GM12891 (cell line): ENCODE measurements around the gene NAGPA.

Source experiments
- DNase-seq: peaks from one replicate; pipeline ENCODE4 v3.0.0; 2011; ENCODE audit warnings: low spot score; ENCODE audit not compliant: insufficient read length
- FAIRE-seq: peaks from 2 replicates; lab custom pipeline; 2011; peaks lifted over from hg19 to GRCh38; lab: Jason Lieb, UNC
- PAX5 ChIP-seq: IDR thresholded peaks from 2 replicates; pipeline ENCODE4 v1.6.1; 2011; ENCODE audit warnings: low read length, moderate library complexity, mild to moderate bottlenecking; ENCODE audit not compliant: insufficient read depth, severe bottlenecking
- POLR2A ChIP-seq: IDR thresholded peaks from 2 replicates; pipeline ENCODE4 v1.6.1; 2011; ENCODE audit warnings: low read depth, low read length, control low read depth
- POLR2AphosphoS5 ChIP-seq: IDR thresholded peaks from 2 replicates; pipeline ENCODE4 v1.6.1; 2011; ENCODE audit warnings: low read depth, low read length, control low read depth
- POU2F2 ChIP-seq: IDR thresholded peaks from 2 replicates; pipeline ENCODE4 v1.6.1; 2011; ENCODE audit warnings: low read depth, mild to moderate bottlenecking, control low read depth, low read length, moderate library complexity
- SPI1 ChIP-seq: IDR thresholded peaks from 2 replicates; pipeline ENCODE4 v1.6.1; 2011; ENCODE audit warnings: low read depth, low read length, control low read depth
- TAF1 ChIP-seq: IDR thresholded peaks from 2 replicates; pipeline ENCODE4 v1.6.1; 2011; ENCODE audit warnings: low read depth, low read length, control low read depth

Gene NAGPA

DNA sequence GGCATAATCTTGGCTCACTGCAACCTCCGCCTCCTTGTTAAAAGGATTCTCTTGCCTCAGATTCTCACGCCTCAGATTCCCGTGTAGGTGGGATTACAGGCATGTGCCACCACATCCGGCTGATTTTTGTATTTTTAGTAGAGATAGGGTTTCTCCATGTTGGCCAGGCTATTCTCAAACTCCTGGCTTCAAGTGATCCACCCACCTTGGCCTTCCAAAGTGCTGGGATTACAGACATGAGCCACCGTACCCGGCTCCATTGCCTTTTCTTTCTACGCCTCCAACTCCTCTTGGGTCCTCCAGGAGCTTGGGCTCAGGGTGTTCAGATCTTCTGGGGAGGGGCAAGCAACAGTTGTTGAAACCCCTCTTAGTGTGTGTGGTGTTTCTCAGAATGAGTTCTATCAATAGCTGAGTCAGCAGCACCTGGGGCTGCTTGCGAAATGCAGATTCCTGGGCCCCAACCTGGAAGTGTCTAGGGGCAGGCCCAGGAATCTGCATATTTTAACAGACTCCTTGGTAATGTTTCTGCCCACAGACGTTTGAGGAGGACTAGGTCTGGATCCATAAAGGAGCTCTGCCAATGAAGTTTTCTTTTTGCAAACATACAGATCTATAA lies 44.2 kb downstream of the NAGPA start:
- no peak for FAIRE-seq
- DNase-seq = no peak
- TF ChIP-seq TAF1 = no peak

DNA sequence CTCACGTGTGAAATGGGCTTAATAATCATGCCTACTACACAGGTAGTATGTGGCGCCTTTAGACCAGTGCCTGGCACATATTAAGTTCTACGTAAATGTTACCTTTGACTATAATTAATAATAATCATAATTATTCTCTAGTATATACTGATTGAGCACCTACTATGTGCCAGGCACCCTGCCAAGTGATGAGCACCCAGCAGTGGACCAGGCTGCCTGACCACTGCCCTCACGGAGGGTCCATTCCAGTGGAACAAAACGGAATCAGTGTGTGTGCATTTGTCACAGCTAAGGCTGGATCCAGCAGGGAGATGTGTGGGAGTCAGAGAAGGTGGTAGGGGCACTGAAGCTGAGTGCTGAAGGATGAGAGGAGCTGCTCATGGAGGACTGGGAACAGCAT lies 45.1 kb downstream of the NAGPA start:
- DNase-seq (no peak), FAIRE-seq (no peak)
- TF ChIP-seq POLR2AphosphoS5 = no peak
- no peak for TF ChIP-seq POU2F2
- no peak for TF ChIP-seq TAF1

DNA sequence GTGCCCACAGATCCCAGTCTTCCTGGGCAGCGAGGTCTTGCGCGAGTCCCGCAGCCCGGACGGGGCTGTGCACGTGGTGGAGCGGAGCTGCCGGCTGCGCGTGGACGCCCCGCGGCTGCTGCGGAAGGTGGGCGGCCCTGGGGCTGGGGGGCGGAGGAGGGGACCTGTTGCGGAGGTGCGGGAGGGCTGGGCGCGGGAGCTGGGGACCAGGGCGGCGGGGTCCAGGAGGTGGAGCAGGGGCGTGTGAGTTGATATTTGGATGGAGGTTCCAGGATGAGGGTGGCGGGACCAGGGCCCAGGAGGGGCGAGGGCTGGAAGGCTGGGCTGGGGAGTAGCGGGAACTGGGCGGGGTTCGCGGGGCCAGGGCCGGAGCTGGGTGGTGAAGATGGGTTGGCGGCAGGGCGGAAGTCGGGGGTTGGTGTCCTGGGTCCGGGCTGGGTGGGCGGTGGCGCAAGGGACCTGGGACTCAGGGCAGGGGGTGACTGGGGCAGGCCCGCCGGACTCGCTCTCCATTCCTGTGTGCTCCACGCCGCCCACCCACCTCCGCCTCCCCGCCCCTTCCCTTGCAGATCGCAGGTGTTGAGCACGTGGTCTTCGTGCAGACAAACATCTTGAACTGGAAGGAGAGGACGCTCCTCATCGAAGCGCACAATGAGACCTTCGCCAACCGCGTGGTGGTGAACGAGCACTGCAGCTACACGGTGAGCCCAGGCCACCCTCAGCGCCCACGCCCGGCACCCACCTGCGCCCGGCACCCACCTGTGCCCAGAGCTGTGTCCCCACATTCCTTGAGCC lies 46.0 kb downstream of the NAGPA start:
- FAIRE-seq (no peak), DNase-seq (no peak)
- TF ChIP-seq POLR2A = no peak
- no peak for TF ChIP-seq PAX5
- TF ChIP-seq POU2F2 = no peak
- TF ChIP-seq POLR2AphosphoS5 = no peak

DNA sequence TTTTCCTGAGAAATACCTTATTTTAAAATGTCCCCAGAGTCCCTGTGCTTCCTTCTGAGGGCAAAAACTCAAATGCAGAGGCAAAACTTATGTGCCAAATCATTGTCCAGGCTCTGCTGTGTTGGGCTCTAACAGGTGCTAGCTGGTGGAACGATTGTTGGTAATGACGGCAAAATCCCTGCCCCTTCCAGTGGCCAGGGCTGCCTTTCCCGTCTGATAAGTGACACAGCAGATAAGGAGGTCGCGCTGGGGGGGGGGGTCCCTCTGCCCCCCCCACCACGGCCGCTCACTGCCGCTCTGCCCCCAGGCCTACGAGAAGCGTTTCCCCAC lies 46.5 kb downstream of the NAGPA start:
- FAIRE-seq (no peak), DNase-seq (no peak)
- no peak for TF ChIP-seq TAF1
- TF ChIP-seq POU2F2 = no peak
- TF ChIP-seq SPI1 = no peak
- TF ChIP-seq PAX5 = no peak
- TF ChIP-seq POLR2A = no peak
- TF ChIP-seq POLR2AphosphoS5 = no peak

DNA sequence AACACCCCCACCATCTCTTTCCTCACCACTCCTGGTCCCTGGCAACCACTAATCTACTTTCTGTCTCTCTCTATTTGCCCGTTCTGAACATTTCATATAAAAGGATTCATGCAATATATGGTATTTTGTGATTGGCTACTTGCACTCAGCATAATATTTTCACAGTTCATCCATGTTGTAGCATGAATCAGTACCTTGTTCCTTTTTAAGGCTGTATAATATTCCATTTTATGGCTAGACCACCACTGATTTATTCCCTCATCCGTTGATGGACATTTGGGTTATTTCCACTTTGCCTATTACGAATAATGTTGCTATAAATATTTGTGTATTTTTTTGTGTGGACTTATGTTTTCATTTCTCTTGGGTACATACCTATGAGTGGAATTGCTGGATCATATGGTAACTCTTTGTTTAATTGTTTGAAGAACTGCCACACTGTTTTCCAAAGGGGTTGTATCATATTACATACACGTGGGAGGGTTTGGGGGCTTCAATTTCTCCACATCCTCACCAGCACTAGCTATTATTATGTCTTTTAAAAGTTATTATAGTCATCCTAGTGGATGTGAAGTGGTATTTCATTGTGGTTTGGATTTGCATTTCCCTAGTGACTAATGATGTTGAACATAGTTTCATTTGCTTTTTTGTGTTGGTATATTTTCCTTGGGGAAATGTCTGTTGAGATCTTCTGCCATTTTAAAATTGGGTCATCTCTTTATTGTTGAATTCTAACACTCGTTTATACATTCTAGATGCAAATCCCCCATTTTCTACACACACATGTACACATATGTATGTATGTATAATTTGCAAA lies 49.4 kb downstream of the NAGPA start:
- no peak for DNase-seq
- no peak for FAIRE-seq
- TF ChIP-seq POLR2A = no peak
- no peak for TF ChIP-seq TAF1
- no peak for TF ChIP-seq POU2F2
- TF ChIP-seq POLR2AphosphoS5 = no peak
- no peak for TF ChIP-seq PAX5
- TF ChIP-seq SPI1 = no peak

DNA sequence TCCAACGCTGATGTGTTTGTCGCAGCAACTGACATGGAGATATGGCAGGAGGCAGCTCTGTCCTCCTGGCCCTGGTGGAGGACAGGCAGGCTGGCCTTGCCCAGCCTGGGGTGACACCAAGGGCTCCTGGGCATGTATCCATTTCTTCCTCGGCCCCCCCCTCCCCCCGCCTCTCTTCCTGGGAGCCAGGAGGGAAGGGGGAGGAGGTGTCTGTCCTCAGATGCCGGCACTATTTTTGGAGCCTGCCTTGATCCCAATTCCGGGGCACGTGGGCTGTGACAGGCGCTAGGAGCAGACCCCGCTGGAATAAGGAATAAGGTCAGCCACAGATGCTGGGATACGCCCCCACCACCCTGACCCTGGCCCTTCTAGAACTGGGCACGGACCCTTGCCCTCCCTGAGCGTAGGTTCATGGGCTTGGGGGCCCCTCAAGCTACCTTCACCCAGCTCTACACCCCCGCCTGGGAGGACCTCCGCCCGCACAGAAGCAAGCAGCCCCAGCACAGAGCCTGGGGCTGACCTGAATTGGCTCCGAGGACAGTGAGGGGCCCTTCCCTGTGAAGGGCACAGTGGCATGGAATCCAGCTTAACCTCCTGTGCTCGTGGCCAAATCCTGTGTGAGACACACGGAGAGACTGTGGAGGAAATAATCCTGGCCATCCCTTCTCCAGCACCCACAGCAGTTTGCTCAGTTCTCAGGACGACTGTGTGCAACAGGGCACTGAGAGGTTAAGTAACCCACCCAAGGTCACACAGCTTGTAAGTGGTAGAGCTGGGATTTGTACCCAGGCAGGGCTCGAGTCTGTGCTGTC lies 51.5 kb downstream of the NAGPA start:
- TF ChIP-seq TAF1 (no peak), POLR2A (no peak), PAX5 (no peak), SPI1 (no peak), POLR2AphosphoS5 (no peak), POU2F2 (no peak)
- FAIRE-seq (no peak), DNase-seq (no peak)

DNA sequence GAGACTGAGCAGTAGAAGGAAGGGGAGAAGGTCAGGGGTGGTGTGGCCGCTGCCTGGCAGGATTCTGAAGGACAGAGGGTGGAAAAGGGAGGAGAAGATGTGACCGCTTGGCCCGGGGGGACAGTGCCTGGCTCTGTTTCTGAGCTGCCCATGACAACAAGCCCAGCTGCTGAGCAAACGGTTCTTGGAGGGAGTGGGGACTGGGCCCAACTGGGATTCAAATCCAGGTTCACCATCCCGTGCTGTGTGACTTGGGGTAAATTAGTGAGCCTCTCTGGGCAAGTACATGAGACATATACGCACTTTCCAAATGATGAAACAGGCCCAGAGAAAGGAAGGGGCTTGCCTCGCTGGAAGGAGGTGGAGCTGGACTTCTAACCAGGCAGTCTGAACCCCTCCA lies 52.3 kb downstream of the NAGPA start:
- TF ChIP-seq POLR2A = no peak
- TF ChIP-seq PAX5 = no peak
- no peak for TF ChIP-seq SPI1
- TF ChIP-seq POU2F2 = no peak
- TF ChIP-seq TAF1 = no peak
- no peak for TF ChIP-seq POLR2AphosphoS5
- DNase-seq = no peak
- FAIRE-seq = no peak

DNA sequence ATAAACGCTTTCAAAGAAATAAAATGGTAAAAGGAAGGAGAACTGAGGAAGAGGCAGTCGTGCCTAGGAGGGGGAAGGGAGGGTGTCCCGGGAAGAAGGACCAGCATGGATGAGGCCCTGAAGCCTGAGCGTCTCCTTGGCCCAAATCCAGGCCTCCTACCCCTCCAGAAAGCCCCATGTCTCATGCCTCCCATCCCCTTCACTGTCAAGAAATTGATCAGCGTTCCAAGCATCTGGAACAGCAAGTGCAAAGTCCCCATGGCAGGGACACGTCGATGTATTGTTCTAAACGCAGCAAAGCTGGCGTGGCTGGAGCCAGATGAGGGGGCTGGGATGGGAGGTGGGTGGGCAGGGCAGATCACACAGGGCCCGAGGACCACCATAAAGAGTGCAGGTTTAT lies 53.0 kb downstream of the NAGPA start:
- TF ChIP-seq POLR2AphosphoS5 (no peak), TAF1 (no peak)
- no peak for DNase-seq

DNA sequence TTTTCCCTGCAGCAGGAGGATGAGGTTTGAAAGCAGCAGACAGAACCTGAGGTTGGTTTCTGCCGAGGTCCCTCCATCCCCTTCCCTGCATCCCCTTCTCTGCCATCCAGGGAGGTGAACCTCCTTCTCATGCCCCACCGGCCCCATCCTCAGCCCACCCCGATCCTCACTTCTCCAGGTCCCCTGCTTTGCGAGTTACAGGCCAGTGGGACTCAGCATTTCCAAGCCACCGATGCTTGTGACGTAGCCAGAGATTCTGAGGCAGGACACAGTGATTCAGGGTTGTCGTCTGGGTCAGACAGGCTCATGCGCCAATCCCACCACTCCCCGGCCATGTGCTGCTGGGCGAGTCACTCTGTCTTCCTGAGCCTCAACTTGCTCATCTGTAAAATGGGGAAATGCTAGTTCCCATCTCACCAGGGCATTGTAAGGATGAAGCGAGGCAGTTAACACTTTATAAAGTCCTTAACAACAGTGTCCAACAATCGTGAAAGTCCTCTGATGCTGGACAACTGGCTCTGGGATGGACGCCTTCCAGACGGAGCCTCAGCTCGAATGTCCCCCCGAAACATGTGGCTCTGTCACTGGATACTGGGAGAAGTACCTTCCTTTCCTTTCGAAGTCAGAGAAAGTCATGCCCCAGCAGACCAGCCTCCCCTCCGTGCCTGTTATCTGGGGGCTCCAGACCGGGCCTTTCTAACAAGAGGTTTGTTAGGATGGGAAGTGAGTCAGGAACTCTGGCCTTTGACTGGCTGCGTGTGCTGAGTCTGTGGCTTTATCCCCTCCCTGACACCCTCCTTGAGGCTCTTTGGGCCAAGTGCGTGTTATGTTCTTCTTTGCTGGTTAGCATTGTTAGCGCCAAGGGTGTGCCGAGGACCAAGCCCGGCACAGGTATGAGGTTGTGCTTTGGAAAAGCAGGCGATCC lies 53.7 kb downstream of the NAGPA start:
- FAIRE-seq (no peak), DNase-seq (no peak)
- TF ChIP-seq POLR2AphosphoS5 = no peak
- no peak for TF ChIP-seq POU2F2
- TF ChIP-seq TAF1 = no peak
- TF ChIP-seq POLR2A = no peak
- TF ChIP-seq PAX5 = no peak

More for the DNA sequence above, 53.0 kb downstream of the NAGPA start:
- no peak for FAIRE-seq
